Common myeloid progenitor, CD34-positive (primary cell): Measurements from ENCODE around the gene TMEM41B. TPM values are rescaled to one million over a fixed set of nuclear protein-coding genes. Genes with fewer than 3 reads are reported as not detected.
"Not testable (repeated sequence)": the region's sequence is repeated elsewhere in the genome, so short reads cannot be mapped to it uniquely, and the experiment has no call there.

Experiments used
- CTCF ChIA-PET: fragments of 350-600 bp; sonication (Branson Sonifier 250); formaldehyde crosslinking; loops from one replicate; lab custom pipeline; 2021; ENCODE audit warnings: antibody characterized with exemption; lab: Charles Lee
- POLR2A ChIA-PET: fragments of 350-600 bp; sonication (Branson Sonifier 250); formaldehyde crosslinking; loops from one replicate; lab custom pipeline; 2021; ENCODE audit warnings: antibody characterized with exemption; lab: Charles Lee
- DNase-seq, 3 donors: peaks; one replicate each; pipeline versions ENCODE4 v3.0.0 to v3.0.0-alpha.2; 2013
- H3K27ac ChIP-seq, 2 experiments: 1 replicate in 1 of 2; 2 replicates in 1 of 2; pipeline ENCODE4 v1.7.0; 2013; ENCODE audit warnings: inconsistent platforms in 2 of 2, low read length in 2 of 2, mild to moderate bottlenecking in 2 of 2, low read depth in 1 of 2, moderate library complexity in 1 of 2; ENCODE audit not compliant: severe bottlenecking in 2 of 2, insufficient read depth in 1 of 2, poor library complexity in 1 of 2
- H3K27me3 ChIP-seq, 5 experiments: replicated peaks in 2 of 5; 1 replicate in 3 of 5; 2 replicates in 2 of 5; pipeline versions ENCODE4 v1.6.1 to v1.7.0; 2013; ENCODE audit warnings: low read length in 4 of 5, mild to moderate bottlenecking in 2 of 5, moderate library complexity in 2 of 5, inconsistent platforms in 1 of 5; ENCODE audit not compliant: insufficient read depth in 5 of 5, control insufficient read depth in 4 of 5
- H3K36me3 ChIP-seq, 4 experiments: 1 replicate in 2 of 4; 2 replicates in 2 of 4; pipeline versions ENCODE4 v1.6.1 to v1.7.0; 2013; ENCODE audit warnings: low read length in 3 of 4, control low read depth in 1 of 4, mild to moderate bottlenecking in 1 of 4; ENCODE audit not compliant: control insufficient read depth in 4 of 4, insufficient read depth in 4 of 4
- H3K4me1 ChIP-seq, 4 experiments: 1 replicate in 3 of 4; 2 replicates in 1 of 4; pipeline versions ENCODE4 v1.6.1 to v1.7.1; 2013; ENCODE audit warnings: low read length in 3 of 4, mild to moderate bottlenecking in 3 of 4, control low read depth in 1 of 4, inconsistent platforms in 1 of 4, moderate library complexity in 1 of 4; ENCODE audit not compliant: control insufficient read depth in 4 of 4, insufficient read depth in 4 of 4; ENCODE audit errors: control extremely low read depth in 1 of 4
- H3K4me3 ChIP-seq, 7 experiments: 1 replicate in 4 of 7; 2 replicates in 3 of 7; pipeline versions ENCODE4 v1.5.1 to v1.7.0; 2013; ENCODE audit warnings: mild to moderate bottlenecking in 7 of 7, low read length in 6 of 7, moderate library complexity in 6 of 7, inconsistent platforms in 2 of 7, low read depth in 2 of 7, control low read depth in 1 of 7; ENCODE audit not compliant: insufficient read depth in 4 of 7, control insufficient read depth in 1 of 7; ENCODE audit errors: extremely low read depth in 1 of 7
- H3K9me3 ChIP-seq, 5 experiments: 1 replicate in 4 of 5; 2 replicates in 1 of 5; pipeline versions ENCODE4 v1.6.1 to v1.7.1; 2013; ENCODE audit warnings: low read length in 4 of 5, mild to moderate bottlenecking in 2 of 5, inconsistent platforms in 1 of 5, low read depth in 1 of 5, moderate library complexity in 1 of 5; ENCODE audit not compliant: control insufficient read depth in 4 of 5, insufficient read depth in 2 of 5; ENCODE audit errors: control extremely low read depth in 1 of 5
- WGBS: methylation state at CpG from one replicate; pipeline ENCODE4 v1.1.5; 2013; ENCODE audit not compliant: insufficient coverage; 5-methylcytosine and 5-hydroxymethylcytosine counted together
- polyA plus RNA-seq: library from polyadenylated mRNA; unstranded; fragments of 120-200 nt; gene quantifications from one replicate; pipeline ENCODE4 v1.2.1, GENCODE V29; 2013

The TMEM41B gene, protein sequence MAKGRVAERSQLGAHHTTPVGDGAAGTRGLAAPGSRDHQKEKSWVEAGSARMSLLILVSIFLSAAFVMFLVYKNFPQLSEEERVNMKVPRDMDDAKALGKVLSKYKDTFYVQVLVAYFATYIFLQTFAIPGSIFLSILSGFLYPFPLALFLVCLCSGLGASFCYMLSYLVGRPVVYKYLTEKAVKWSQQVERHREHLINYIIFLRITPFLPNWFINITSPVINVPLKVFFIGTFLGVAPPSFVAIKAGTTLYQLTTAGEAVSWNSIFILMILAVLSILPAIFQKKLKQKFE
- polyA plus RNA-seq, result 16.8 TPM

DNA sequence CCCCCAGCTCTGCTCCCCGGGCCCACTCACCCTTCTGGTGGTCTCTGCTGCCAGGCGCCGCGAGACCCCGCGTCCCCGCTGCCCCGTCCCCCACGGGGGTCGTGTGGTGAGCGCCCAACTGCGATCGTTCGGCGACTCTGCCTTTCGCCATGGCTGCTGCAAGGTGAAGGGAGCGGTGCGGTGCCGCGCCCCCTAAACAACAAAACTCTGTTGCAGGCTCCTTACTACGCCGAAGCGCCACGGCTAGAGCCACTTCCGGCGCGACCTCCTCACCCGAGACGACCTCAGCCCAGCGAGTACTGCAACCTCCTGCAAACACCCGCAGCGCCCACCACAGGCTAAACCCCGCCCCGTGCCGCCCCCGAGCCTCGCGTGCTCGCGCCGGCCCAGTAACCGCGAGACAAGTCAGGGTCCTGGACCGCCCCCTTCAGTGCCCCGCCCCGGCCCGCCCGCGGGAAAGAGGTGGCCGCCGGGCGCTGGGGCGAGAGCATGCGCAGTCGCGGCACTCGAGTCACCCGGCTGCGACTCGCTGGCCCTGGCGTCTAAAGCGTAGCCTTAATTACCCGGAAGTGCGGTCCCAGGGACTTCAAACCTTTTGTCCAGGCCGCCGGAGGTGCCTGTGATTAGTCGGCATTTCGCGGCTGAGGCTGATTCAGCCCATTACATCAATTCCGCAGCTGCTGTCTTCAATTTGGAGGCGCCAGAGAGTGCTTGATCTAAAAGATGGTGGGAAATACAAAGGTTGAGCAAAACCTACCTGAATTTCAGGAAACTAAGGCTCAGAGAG lies at the start of gene TMEM41B:
TMEM41B (minus strand) TSS at position 303 of the 787 bp plus-strand sequence; CDS start at position 151, 152 bp downstream.
- POLR2A ChIA-PET, result interaction anchor here (0.5 to 2.2 kb wide), 7 partner anchors 18 to 223 kb away, joined by 3 to 10 read pairs (median 4); partner anchors contain the start of genes DENND5A and IPO7
- peaks cover 6 to 30% (median 26%) of the 10 kb centered on the region in 4 experiments for H3K4me1 ChIP-seq
- no peaks in the 10 kb centered on the region for H3K27me3 ChIP-seq
- no peaks in the 10 kb centered on the region for H3K36me3 ChIP-seq
- H3K27ac ChIP-seq, result peak within 1 kb of the TSS; percentile 87 to 95
- CTCF ChIA-PET, result interaction anchor here (0.7 to 2.0 kb wide), 6 partner anchors 13 to 71 kb away, joined by 3 to 9 read pairs (median 4); partner anchors contain the start of gene IPO7
- peak within 1 kb of the TSS; percentile 81 to 99 (median 85) for H3K4me3 ChIP-seq
- no peaks in the 10 kb centered on the region for H3K9me3 ChIP-seq
- 0% methylated on average over 51 of the region's 71 CpGs for WGBS
- DNase-seq, result peak; percentile 96 to 99 (median 98)

DNA sequence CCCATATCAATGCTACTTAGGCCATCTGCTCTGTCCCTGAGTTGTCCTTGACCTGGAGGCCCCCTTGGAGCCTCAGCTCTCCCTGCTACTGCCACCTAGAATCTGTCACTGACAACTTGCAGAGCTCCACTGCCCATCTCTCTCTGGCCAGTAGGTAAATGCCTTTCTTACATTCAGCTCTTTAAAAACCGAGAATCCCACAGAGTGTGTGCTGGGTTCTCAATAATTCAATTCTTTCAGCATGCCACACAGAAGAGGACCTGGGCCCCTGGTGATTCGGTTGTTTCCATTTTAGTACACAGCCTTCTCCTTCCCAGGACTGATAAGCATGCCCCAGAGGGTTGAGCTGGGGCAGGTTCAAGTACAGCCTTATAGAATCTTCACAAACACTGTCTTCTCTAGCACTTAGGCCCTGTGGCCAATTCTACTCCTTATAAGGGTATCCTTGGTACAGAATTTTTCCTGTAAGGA lies 48.0 kb upstream of the TMEM41B start:
- Histone ChIP-seq H3K27ac (peak overlapping the region in 1 of 2 experiments; percentile 55), H3K27me3 (no peaks in the 10 kb centered on the region), H3K36me3 (no peaks in the 10 kb centered on the region), H3K9me3 (no peaks in the 10 kb centered on the region), H3K4me1 (peaks cover 3 to 28% (median 13%) of the 10 kb centered on the region in 4 experiments), H3K4me3 (no peak overlapping the region)
- CTCF ChIA-PET, result interaction anchor here (0.8 to 1.0 kb wide), 2 partner anchors 10 to 11 kb away, joined by 3 to 4 read pairs; no protein-coding TSS in a partner anchor
- POLR2A ChIA-PET, result no interaction called here
- DNase-seq, result no peak
- 80% methylated on average over 2 of the region's 2 CpGs for WGBS

- POLR2A ChIA-PET, CTCF ChIA-PET, DNase-seq, H3K4me3 ChIP-seq, H3K27ac ChIP-seq, H3K9me3 ChIP-seq, H3K36me3 ChIP-seq, H3K27me3 ChIP-seq: not testable (repeated sequence)
- WGBS, result 97% methylated on average over 5 of the region's 13 CpGs
- peaks cover 3 to 28% (median 13%) of the 10 kb centered on the region in 4 experiments for H3K4me1 ChIP-seq
These were observed 46.6 kb upstream of the TMEM41B start for GRCh38 chr11:9360862-9361622.

GRCh38 chr11:9357041-9357440 lies 42.6 kb upstream of the TMEM41B start:
- 99% methylated on average over 4 of the region's 4 CpGs for WGBS
- Histone ChIP-seq H3K4me3 (no peak overlapping the region), H3K36me3 (no peaks in the 10 kb centered on the region), H3K27ac (no peak overlapping the region), H3K27me3 (no peaks in the 10 kb centered on the region), H3K4me1 (no peaks in the 10 kb centered on the region), H3K9me3 (no peaks in the 10 kb centered on the region)
- POLR2A ChIA-PET, result no interaction called here
- CTCF ChIA-PET, result no interaction called here
- DNase-seq, result no peak

DNA sequence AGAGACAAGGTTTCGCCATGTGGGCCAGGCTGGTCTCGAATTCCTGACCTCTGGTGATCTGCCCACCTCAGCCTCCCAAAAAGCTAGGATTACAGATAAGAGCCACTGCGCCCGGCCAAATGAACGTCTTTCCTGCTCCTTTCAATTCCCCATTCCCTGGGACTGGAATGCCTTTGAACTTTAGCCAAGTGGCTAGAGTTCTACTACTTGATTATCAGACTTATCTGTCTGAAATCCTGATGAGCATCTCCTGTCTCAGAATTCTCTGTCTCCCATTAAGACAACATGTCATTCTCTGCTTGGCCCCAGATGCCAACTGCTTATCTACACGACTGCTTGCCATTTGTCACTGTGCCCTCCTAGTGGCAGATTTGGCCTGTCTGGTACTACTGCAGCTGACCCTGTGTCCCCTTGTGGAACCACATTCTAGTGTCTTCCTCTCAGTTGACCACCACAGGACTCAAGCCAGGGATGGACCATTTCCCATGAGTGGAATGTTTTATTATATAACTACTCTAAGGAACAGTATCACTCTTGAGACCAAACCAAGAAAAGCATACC lies 37.0 kb upstream of the TMEM41B start:
- POLR2A ChIA-PET, result no interaction called here
- Histone ChIP-seq H3K4me1 (peaks cover 4 to 17% (median 10%) of the 10 kb centered on the region in 4 experiments), H3K27me3 (no peaks in the 10 kb centered on the region), H3K9me3 (no peaks in the 10 kb centered on the region), H3K4me3 (no peak overlapping the region), H3K36me3 (no peaks in the 10 kb centered on the region), H3K27ac (no peak overlapping the region)
- 96% methylated on average over 6 of the region's 6 CpGs for WGBS
- CTCF ChIA-PET, result no interaction called here
- DNase-seq, result no peak

GRCh38 chr11:9347779-9348178 lies 33.4 kb upstream of the TMEM41B start:
- CTCF ChIA-PET, result interaction anchor here (0.8 to 1.7 kb wide), 3 partner anchors 38 to 144 kb away, joined by 3 to 6 read pairs (median 3); no protein-coding TSS in a partner anchor
- WGBS, result no CpG with 5 or more reads among the region's 4 CpGs
- POLR2A ChIA-PET, result interaction anchor here (0.6 to 1.3 kb wide), 2 partner anchors 33 to 324 kb away, joined by 3 read pairs; partner anchors contain the start of gene TMEM41B

More at GRCh38 chr11:9347779-9348178, 33.4 kb upstream of the TMEM41B start:
- peaks cover 11 to 28% (median 18%) of the 10 kb centered on the region in 4 experiments for H3K4me1 ChIP-seq
- DNase-seq, H3K4me3 ChIP-seq, H3K27me3 ChIP-seq, H3K9me3 ChIP-seq, H3K27ac ChIP-seq, H3K36me3 ChIP-seq: not testable (repeated sequence)
